ENCODE data around the gene GH2. TPM values are rescaled to one million over a fixed set of nuclear protein-coding genes. Genes with fewer than 3 reads are reported as not detected.
"Not testable (repeated sequence)": the region's sequence is repeated elsewhere in the genome, so short reads cannot be mapped to it uniquely, and the experiment has no call there.

The GH2 gene
- total RNA-seq, 4 donors from 2014 or later = not detected

DNA sequence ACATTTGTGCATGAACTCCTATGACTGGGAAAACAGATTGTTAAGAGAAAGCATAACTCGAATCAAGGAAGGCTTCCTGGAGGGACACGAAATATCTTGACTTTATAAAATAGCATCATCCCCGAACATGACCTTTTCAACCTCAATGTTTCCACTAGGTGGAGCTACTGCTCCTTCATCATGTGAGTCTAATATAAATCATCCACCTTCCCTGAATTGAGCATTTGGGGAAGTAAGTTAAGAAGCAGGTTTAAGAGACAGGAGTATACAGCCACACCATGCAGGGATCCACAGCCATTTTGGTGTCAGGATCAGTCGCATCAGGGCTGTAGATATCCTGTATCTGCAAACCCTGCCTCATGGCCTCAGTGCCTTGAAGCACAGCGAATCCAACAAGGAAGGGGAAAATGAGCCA is 22.1 kb upstream of the GH2 start:
- WGBS, 2 donors = 27 to 32% methylated on average over 5 of the region's 5 CpGs
- DNase-seq; H3K36me3 ChIP-seq; H3K27me3 ChIP-seq; H3K4me1 ChIP-seq; H3K4me3 ChIP-seq; H3K9me3 ChIP-seq; intact Hi-C loops (cut with DNase I); H3K27ac ChIP-seq: not testable (repeated sequence)
- TF ChIP-seq, protein P1, sequence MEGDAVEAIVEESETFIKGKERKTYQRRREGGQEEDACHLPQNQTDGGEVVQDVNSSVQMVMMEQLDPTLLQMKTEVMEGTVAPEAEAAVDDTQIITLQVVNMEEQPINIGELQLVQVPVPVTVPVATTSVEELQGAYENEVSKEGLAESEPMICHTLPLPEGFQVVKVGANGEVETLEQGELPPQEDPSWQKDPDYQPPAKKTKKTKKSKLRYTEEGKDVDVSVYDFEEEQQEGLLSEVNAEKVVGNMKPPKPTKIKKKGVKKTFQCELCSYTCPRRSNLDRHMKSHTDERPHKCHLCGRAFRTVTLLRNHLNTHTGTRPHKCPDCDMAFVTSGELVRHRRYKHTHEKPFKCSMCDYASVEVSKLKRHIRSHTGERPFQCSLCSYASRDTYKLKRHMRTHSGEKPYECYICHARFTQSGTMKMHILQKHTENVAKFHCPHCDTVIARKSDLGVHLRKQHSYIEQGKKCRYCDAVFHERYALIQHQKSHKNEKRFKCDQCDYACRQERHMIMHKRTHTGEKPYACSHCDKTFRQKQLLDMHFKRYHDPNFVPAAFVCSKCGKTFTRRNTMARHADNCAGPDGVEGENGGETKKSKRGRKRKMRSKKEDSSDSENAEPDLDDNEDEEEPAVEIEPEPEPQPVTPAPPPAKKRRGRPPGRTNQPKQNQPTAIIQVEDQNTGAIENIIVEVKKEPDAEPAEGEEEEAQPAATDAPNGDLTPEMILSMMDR (IDR thresholded peaks at IDR 0.05) = peak in 5 of 6 experiments; percentile 24 to 48 (median 33)

DNA sequence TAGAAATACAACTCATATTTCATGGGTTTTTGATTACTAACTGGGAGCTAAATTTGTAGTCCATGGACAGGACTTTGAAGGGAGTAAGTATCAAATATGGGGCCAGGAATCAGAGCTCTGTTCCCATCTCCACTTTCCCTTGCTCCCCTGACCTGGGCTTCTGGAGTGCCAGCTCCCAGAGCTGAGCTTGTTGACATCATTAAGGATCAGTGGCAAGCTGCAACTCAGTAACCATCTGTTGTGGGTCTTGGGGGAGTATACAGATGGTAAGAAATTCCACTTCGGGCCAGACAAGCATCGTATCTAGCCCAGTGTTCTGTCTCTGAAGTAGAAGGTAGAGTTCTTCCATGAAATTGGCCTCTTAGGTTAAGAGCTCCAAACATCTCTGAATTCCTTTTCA is 20.2 kb upstream of the GH2 start:
- 82 to 87% methylated on average over 2 of the region's 2 CpGs for whole genome bisulfite sequencing, 2 donors
- H3K4me3 ChIP-seq; DNase-seq; H3K27ac ChIP-seq; H3K9me3 ChIP-seq; H3K36me3 ChIP-seq; H3K4me1 ChIP-seq; H3K27me3 ChIP-seq; intact Hi-C loops (cut with DNase I): not testable (repeated sequence)

DNA sequence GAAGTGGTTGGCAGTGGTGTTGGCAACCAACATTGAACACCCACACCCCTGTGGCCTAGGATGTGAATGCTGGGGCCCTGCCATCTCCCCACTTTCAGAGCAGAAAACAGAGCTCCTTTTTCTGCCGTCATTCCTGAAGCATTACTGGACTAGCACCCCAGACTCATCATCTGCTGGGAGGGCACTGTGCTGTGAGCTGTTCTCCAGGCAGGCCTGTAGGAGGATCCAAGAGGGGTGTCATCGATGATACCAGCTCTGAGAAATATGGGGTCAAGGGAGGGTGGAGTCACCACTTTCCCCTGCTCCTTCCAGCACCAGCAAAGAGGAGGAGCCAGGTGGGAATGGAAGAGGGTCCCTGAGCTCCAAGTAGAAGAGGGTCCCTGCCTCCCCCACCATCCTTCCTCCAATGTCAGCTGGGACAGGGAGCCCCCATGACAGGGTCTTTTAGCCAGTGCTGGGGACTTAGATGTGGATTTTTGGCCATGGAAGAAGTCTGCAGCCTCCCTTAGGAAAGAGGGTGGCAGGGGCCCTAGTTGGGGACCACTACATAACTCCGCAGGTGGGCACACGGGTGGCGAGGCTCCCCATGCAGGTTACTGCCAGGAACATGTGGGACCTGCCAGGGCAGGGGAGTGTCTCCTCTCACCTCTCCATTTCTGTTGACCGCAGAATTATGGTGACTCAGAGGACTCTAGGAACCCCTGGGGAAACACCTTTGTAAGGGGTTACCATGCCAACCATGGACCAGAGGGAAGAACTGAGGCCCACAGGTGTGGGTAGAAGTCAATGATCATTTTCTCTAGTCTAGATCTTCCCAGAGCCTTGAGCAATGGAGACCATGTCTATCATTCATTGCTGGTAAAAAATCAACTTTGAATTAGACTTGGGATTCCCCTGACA is 17.4 kb upstream of the GH2 start:
- DNase-seq; H3K9me3 ChIP-seq; H3K36me3 ChIP-seq; H3K27ac ChIP-seq; H3K27me3 ChIP-seq; intact Hi-C loops (cut with DNase I); H3K4me3 ChIP-seq; H3K4me1 ChIP-seq: not testable (repeated sequence)
- 63% methylated on average over 3 of the region's 6 CpGs; no CpG with 5 or more reads in 1 of the 2 donors for WGBS, 2 donors

DNA sequence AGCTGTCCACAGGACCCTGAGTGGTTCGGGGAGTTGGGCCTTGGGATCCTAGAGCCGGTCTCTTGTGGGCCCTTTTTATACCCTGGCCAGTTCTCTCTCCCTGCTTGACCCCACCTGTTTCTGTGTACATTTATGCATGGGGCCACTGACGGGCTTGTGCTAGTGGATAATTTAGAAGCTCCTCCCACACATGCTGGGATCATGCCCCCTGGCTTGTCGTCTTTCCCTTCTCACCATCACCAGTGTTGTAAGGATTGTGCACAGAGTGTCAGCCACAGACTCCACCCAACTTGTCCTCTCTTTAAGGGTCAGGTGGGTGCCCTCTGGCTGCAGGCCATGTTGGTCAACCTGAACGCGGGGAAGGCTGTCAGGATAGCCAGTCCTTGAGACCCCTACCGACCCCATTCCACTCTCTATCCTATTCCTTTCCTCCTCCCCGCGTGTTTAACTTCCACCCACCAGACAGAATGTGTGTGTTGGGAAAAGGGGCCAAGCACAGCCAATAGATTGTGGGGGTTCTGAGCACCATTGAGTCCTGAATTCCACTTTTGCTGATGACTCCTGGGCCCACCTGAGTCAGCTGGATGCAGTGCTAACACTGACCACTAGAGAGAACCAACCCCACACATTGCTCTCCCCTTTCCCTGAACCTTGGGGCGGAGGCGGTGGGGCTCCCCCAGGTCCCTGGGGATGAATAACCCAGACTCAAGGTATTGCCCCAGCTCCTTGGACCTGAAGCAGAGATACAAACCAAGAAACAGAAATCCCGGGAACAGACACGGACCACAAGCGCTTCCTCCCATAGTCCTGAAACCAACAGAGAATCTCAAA is 15.0 kb upstream of the GH2 start, which contains the start of gene CSH1:
CSH1 (minus strand) TSS at position 51 of the 831 bp plus-strand sequence. CDS start 63 bp downstream, outside the sequence.
- H3K27ac ChIP-seq; H3K9me3 ChIP-seq; intact Hi-C loops (cut with DNase I); H3K27me3 ChIP-seq; H3K4me3 ChIP-seq; H3K36me3 ChIP-seq; DNase-seq; H3K4me1 ChIP-seq: not testable (repeated sequence)
- WGBS, 2 donors = 92 to 94% methylated on average over 3 of the region's 14 CpGs

DNA sequence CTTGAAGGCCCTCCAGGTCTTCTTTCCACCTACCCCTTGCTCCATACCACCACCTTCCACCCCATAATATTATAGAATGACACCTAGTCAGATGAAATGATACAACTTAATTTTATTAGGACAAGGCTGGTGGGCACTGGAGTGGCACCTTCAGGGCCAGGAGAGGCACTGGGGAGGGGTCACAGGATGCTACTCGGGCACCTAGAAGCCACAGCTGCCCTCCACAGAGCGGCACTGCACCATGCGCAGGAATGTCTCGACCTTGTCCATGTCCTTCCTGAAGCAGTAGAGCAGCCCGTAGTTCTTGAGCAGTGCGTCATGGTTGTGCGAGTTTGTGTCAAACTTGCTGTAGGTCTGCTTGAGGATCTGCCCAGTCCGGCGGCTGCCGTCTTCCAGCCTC is 13.1 kb upstream of the GH2 start:
- H3K9me3 ChIP-seq; DNase-seq; H3K27ac ChIP-seq; H3K4me1 ChIP-seq; H3K36me3 ChIP-seq; intact Hi-C loops (cut with DNase I); H3K27me3 ChIP-seq; H3K4me3 ChIP-seq: not testable (repeated sequence)
- WGBS, 2 donors = 94% methylated on average over 7 of the region's 10 CpGs; no CpG with 5 or more reads in 1 of the 2 donors

DNA sequence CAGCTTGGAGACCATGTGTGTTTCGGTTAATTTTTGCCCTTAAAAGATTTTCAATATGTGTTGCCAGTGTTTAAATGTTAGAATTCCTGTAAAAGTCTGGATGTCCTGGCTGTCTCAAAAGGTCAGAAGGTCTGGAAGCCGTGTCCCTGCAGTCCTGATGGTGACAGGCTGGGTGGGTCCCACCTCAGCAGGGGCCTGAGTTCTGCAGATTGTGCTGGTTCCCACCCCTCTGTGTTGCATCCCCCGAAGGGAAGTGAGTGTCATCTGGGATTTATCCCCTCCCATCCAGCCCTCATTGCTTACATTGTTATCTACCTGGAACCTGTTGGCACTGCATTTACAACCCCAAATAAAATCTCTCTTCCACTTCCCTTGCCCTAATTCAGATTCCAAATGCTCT is 12.3 kb upstream of the GH2 start:
- not testable (repeated sequence) for H3K27ac ChIP-seq

DNA sequence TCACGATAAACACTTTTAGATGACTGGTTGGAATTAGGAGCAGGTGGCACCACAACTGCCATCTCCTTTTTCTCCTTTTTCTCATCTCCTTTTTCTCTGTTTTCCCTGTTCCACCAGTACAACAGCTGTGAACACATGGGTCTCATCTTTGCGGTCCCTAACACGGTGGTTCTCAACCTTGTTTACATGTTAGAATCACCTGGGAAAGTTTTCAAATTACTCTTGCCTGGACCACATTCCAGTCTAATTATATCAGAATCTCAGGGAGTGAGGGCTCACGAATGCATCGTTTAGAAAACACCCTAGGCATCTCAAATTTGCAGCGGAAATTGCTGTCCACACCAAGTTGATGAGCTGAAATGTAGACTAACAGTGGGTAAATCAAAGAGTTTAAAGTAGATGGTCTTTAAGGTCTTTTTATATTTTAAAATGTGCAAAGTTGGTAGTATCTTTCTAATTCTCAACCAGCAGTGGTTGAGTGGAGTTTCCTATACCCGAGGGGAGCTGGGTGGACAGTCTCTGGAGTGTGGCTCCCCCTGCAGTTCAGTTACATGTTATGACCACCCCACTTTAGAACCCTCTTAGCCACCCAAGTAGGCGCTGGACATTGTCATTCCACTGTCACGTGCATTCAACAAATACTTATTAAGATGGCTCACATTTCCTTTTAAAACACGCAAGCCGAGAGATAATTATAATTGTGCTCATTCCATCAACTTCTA is 10.7 kb upstream of the GH2 start:
- H3K9me3 ChIP-seq; DNase-seq; H3K27me3 ChIP-seq; H3K27ac ChIP-seq; H3K36me3 ChIP-seq; H3K4me3 ChIP-seq; intact Hi-C loops (cut with DNase I); H3K4me1 ChIP-seq: not testable (repeated sequence)
- 55 to 74% methylated on average over 10 to 11 of the region's 11 CpGs for WGBS, 2 donors

More for the DNA sequence above, 12.3 kb upstream of the GH2 start:
- intact Hi-C loops (cut with DNase I); H3K36me3 ChIP-seq; H3K27me3 ChIP-seq; DNase-seq; H3K9me3 ChIP-seq; H3K4me1 ChIP-seq; H3K4me3 ChIP-seq: not testable (repeated sequence)
- 49 to 62% methylated on average over 2 to 3 of the region's 3 CpGs for WGBS, 2 donors

Data from esophagus squamous epithelium (tissue), 5 donors.